ENCODE data around the gene LBH.

GRCh38 chr2:30197570-30198192 lies 33.7 kb upstream of the LBH start:
- TF ChIP-seq CTCF (IDR thresholded peaks at IDR 0.05) (no peak), ZFX (IDR thresholded peaks at IDR 0.05; ENCODE audit: borderline replicate concordance) (no peak)

Measured in 22Rv1 (cell line).